ENCODE measurements around the gene GNAZ.

Gene GNAZ

GRCh38 chr22:23119494-23120414, 49.4 kb downstream of the GNAZ start:
- no peak for DNase-seq (ENCODE audit: low read depth)

GRCh38 chr22:23120415-23120899, 50.1 kb downstream of the GNAZ start:
- no peak for DNase-seq (ENCODE audit: low read depth)

DNA sequence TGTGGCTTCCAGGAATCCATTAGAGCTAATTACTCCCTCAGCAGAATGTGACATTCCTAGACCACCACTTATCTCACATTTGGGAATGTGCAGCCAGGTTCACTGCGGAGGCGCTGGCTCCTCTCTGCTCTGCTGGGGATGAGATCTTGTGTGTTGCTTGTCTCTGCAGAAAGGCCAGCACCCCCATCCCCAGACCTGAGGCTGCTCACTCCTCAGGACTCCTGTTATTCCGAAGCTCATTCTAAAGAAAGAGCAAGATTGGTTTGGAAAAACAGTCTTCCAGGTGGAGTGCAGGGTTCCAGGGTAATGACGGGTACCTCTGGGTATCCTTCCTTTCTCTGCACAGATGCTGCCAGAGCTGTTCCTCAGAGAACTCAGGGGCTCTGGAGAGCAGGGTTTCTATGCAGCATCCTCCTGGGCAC, 50.7 kb downstream of the GNAZ start:
- DNase-seq (ENCODE audit: low read depth), result no peak

- no peak for DNase-seq (ENCODE audit: low read depth)
Observed at GRCh38 chr22:23121424-23121823, 51.1 kb downstream of the GNAZ start.

- DNase-seq (ENCODE audit: low read depth), result no peak
Observed at GRCh38 chr22:23122216-23122957, 52.1 kb downstream of the GNAZ start.

GRCh38 chr22:23122992-23123803, 52.9 kb downstream of the GNAZ start:
- no peak for DNase-seq (ENCODE audit: low read depth)

- DNase-seq (ENCODE audit: low read depth), result no peak
Observed at GRCh38 chr22:23123804-23124254, 53.5 kb downstream of the GNAZ start.

DNA sequence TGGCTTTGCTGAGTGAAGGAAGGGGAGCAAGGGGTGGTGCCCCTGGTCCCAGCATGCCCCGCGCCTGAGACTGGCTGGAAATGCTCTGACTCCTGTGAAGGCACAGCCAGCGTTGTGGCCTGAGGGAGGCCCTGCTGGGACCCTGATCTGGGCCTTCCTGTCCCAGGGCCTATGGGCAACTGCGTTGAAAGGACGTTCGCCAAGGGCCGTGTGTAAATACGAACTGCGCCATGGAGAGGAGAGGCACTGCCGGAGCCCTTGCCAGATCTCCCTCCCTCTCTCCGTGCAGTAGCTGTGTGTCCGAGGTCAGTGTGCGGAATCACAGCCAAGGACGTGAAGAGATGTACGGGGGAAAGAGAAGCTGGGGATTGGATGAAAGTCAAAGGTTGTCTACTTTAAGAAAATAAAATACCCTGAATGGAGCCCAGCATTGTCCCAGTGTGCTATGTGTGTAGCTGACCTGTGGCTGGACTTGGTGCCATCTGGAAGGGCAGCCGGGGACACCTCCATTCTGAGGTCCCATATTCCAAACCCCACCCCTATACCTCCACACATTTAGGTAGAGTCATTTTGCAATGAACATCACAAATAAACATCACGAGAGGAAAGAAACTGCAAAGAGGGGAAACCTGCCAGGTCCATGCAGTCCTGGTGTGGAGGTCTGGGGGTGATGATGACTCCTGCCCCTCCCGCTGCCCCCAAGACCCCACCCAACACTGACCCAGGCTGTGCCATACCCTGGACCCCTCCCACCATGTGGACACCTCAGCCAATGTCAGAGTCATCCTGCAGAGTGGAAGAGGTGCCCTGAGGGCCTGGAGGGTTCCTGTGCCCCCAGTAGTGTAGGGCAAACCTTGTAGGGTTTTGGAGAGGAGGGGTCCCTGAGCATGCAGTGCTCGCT, 54.5 kb downstream of the GNAZ start:
- DNase-seq (ENCODE audit: low read depth), result no peak

DNA sequence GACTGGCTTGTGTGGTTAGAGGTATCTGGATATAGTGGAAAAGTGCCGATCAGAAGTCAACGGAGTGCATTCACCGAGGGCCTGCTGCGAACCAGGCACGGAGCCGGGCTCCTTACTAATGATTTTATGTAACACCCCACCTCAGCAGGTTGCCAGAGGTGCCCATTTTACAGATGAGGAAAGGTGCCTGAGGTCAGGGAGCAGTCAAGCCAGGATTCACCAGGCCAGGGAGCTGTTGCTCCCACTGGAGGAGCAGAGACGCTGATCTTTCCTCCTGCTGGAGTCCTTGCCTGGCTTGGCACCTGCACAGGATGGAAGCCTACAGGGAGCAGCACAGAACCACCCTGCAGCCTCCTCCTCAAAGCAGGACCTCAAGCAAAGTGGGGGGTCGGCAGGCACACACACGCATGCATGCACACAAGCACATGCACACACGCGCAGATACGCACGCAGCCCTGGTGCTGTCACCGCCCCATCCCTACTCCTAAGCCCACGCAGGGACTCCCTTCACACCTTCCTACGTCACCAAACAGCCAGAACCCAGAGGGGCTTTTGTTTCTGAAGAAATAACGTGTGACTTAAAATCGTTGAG, 55.3 kb downstream of the GNAZ start:
- DNase-seq (ENCODE audit: low read depth), result no peak

DNA sequence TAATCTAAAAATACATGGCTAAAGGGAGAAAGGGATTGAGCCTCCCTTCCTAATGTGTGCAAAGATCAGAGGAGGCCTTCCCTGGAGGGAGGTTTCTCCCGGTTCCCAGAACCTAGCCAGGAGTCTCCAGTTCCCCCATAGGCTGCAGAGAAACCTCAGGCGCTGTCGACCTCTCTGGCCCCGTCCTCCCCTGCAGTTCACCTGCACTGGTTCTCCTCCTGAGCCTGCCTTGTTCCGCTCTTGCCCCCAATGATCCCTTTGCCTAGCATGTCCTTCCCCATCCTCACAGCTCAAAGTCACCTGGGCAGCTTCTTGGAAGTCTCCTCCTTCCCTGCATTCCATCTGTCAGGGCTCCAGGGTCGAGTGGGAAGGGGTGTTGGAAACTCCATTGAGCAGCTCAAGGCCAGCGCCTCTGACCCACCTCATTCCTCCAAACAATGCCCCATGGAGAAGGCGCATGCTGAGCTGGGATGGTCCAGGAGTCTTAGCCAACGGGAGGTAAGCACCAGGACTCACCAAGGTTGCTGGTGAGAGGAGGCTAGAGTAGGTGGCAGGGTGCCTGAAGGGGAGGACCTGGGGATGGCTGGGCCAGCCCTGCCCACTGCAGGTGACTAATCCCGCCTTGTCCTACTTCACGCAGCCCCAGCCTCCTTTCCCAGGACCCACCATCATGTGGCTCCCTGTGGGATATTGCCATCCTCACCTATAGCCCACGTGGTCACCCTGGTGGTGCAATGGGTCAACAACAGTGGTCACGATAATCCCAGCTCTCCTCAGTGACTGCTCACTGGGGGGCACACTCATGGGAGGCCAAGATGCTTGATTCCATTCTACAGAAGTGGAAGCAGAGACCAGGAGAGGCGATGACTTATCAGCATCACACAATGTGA, 56.1 kb downstream of the GNAZ start:
- DNase-seq (ENCODE audit: low read depth), result no peak

- no peak for DNase-seq (ENCODE audit: low read depth)
Observed at GRCh38 chr22:23127055-23127756, 56.9 kb downstream of the GNAZ start.

DNA sequence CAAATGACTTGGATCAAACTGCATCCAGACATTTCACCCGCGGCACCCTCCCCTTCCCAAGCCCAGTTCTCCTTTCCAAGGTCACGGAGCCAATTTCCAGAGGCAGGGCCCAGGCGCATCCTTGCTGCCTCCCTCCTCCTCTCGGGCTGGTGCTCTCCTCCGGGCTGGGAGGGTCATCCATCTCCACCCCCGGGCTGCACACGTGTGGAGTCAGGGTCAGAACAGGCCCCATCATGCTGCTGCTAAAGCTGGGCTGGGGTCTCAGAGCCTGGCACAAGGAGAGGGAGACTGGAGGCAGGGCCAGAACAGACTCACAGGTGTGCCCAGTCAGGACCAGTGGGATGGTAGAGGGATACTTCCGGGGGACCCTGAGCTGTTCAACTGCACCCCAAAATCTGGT, 57.5 kb downstream of the GNAZ start:
- no peak for DNase-seq (ENCODE audit: low read depth)

DNA sequence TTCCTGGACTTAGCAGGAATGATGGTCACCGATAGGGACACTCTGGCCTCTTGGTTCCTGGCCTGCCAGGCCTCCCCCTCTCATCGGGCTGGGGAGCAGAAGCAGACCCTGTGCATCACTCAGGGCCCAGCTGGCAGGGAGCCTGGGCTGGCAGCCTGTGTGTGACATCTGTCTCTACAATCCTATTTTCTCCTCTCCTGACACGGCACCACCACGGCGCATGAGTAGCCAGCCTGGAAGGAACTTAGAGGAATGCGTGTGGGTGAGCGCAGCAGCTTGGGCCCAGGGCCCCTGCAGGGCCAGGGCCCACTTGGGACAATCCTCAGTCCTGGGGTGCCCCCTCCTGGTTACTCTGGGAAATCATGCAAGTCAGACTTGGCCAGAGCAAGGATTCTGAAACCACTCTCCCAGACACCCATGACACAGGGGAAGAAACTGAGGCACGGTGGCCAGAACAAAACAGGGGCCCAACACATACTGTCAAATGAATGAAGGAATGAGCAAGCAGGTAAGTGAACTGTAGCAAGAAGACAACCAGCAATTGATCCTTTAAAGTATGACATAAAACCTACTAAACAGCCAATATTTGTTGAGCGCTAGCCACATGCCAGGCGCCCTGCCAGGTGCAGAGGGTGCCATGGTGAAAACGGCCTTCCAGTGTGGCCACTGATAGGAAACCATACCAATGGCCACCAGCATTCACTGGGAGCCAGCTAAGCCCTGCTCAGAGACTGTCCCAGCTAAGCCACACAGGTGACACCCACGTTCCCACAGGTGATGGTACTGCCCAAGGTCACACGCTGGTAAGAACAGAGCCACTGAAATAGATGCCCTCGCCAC, 58.2 kb downstream of the GNAZ start:
- peak; percentile 60 for DNase-seq (ENCODE audit: low read depth)

DNA sequence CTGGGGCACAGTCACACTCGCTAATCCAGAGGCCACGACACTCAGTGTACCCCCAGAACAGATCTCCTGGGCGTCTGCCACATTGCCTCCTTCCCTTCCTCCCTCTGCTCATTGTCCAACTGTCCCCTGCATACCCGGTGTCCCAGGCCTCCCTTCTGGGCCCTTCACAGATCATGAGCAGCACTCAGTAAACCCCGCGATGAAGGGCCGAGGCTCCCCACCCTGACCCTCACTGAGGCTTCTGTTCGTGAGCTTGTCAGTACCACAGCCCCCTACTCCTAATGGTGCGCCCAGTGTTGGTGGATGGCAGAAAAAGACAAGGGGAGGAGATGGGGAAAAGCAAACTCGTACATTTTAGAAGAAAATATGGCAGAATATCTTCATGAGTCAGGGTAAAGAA, 58.8 kb downstream of the GNAZ start:
- DNase-seq (ENCODE audit: low read depth), result no peak

- DNase-seq (ENCODE audit: low read depth), result no peak
Observed at GRCh38 chr22:23130697-23131096, 60.4 kb downstream of the GNAZ start.

- no peak for DNase-seq (ENCODE audit: low read depth)
Observed at GRCh38 chr22:23131931-23132330, 61.6 kb downstream of the GNAZ start.

GRCh38 chr22:23132376-23133091, 62.2 kb downstream of the GNAZ start:
- no peak for DNase-seq (ENCODE audit: low read depth)
